Upper lobe of left lung (tissue), 4 donors: ENCODE results near the gene RAD21L1.

Source experiments
- EP300 ChIP-seq, 4 donors: sonication (generic); formaldehyde crosslinking; IDR thresholded peaks; one replicate each; pipeline ENCODE4 v1.5.1; 2017; ENCODE audit warnings: antibody characterized with exemption in 4 of 4, control low read depth in 2 of 4
- POLR2A ChIP-seq, 4 donors: fragments of 450-650 bp; IDR thresholded peaks; one replicate each; pipeline ENCODE4 v1.5.1; 2016 to 2017; ENCODE audit warnings: antibody characterized with exemption in 4 of 4, mild to moderate bottlenecking in 2 of 4
- POLR2AphosphoS5 ChIP-seq, 2 donors: sonication (generic); formaldehyde crosslinking; IDR thresholded peaks; one replicate each; pipeline ENCODE4 v1.5.1; 2017; ENCODE audit warnings: antibody characterized with exemption in 2 of 2
- TF ChIP-seq, protein P1 (sequence below), 6 experiments: fragments of 450-650 bp in 4 of 6; fragments of 200-600 bp in 2 of 6; sonication (generic) in 2 of 6; IDR thresholded peaks; one replicate each; pipeline ENCODE4 v1.5.1; 2016 to 2019; ENCODE audit warnings: antibody characterized with exemption in 6 of 6

GRCh38 chr20:1278993-1279392, 53.1 kb downstream of the RAD21L1 start:
- TF ChIP-seq, protein P1, sequence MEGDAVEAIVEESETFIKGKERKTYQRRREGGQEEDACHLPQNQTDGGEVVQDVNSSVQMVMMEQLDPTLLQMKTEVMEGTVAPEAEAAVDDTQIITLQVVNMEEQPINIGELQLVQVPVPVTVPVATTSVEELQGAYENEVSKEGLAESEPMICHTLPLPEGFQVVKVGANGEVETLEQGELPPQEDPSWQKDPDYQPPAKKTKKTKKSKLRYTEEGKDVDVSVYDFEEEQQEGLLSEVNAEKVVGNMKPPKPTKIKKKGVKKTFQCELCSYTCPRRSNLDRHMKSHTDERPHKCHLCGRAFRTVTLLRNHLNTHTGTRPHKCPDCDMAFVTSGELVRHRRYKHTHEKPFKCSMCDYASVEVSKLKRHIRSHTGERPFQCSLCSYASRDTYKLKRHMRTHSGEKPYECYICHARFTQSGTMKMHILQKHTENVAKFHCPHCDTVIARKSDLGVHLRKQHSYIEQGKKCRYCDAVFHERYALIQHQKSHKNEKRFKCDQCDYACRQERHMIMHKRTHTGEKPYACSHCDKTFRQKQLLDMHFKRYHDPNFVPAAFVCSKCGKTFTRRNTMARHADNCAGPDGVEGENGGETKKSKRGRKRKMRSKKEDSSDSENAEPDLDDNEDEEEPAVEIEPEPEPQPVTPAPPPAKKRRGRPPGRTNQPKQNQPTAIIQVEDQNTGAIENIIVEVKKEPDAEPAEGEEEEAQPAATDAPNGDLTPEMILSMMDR (IDR thresholded peaks at IDR 0.05): no peak
- TF ChIP-seq POLR2A (IDR thresholded peaks at IDR 0.05) (no peak), EP300 (IDR thresholded peaks at IDR 0.05) (no peak), POLR2AphosphoS5 (IDR thresholded peaks at IDR 0.05) (no peak)
